HG03469 (cell line): ENCODE results near the gene REEP6.

Source experiments
- ATAC-seq: cut with Tn5 transposase; IDR thresholded peaks from one replicate; pipeline ENCODE4 v1.9.1; 2021; ENCODE audit warnings: mild to moderate bottlenecking, moderate library complexity, moderate number of reproducible peaks; ENCODE audit not compliant: unreplicated experiment

The REEP6 gene

GRCh38 chr19:1491114-1491848, at the start of gene REEP6:
REEP6 (plus strand) TSS chr19:1491181; CDS start chr19:1491270, 89 bp downstream.
- ATAC-seq: no peak

- ATAC-seq: no peak
Observed at GRCh38 chr19:1441677-1442438, 49.1 kb upstream of the REEP6 start.

GRCh38 chr19:1445185-1445931, 45.6 kb upstream of the REEP6 start:
- ATAC-seq: no peak

- ATAC-seq: no peak
Observed at GRCh38 chr19:1445932-1446712, 44.9 kb upstream of the REEP6 start.

GRCh38 chr19:1446713-1447481, 44.1 kb upstream of the REEP6 start:
- ATAC-seq: no peak

- no peak for ATAC-seq
Observed at GRCh38 chr19:1447504-1447903, 43.5 kb upstream of the REEP6 start.

GRCh38 chr19:1447944-1448343, 43.0 kb upstream of the REEP6 start:
- ATAC-seq: no peak

- ATAC-seq: no peak
Observed at GRCh38 chr19:1449467-1450442, 41.2 kb upstream of the REEP6 start, which contains the start of gene APC2. APC2 (plus strand) TSS chr19:1450121; CDS start chr19:1453002, 2,881 bp downstream.

GRCh38 chr19:1450735-1451731, 39.9 kb upstream of the REEP6 start:
- ATAC-seq: no peak

GRCh38 chr19:1451916-1452801, 38.8 kb upstream of the REEP6 start:
- ATAC-seq: no peak

- ATAC-seq: no peak
Observed at GRCh38 chr19:1452802-1453524, 38.0 kb upstream of the REEP6 start.

- no peak for ATAC-seq
Observed at GRCh38 chr19:1453525-1454364, 37.2 kb upstream of the REEP6 start.

GRCh38 chr19:1455002-1455335, 36.0 kb upstream of the REEP6 start:
- no peak for ATAC-seq

- no peak for ATAC-seq
Observed at GRCh38 chr19:1455336-1456120, 35.5 kb upstream of the REEP6 start.
